ENCODE results near the gene TC2N. TPM values are rescaled to one million over a fixed set of nuclear protein-coding genes. Genes with fewer than 3 reads are reported as not detected.

Gene TC2N
- total and polyA plus RNA-seq, 2 experiments from 2014 or later = 10.0 to 35.0 TPM

- Histone ChIP-seq H3K4me1 (ENCODE audit: insufficient read depth) (no peaks in the 10 kb centered on the region), H3K4me2 (no peak overlapping the region), H3K9me2 (ENCODE audit: insufficient read depth) (peaks cover 9% of the 10 kb centered on the region; the same call in 1 of the 2 replicates), H3K27me3 (ENCODE audit: insufficient read depth) (no peaks in the 10 kb centered on the region), H3K27ac (ENCODE audit: low read depth) (no peak overlapping the region), H4K20me1 (replicated peaks; ENCODE audit: insufficient read depth) (no peaks in the 10 kb centered on the region), H2AFZ (no peak overlapping the region), H3K36me3 (ENCODE audit: insufficient read depth) (no peaks in the 10 kb centered on the region), H3K79me2 (replicated peaks; ENCODE audit: insufficient read depth) (no peaks in the 10 kb centered on the region), H3K4me3 (no peak overlapping the region), H3F3A (replicated peaks; ENCODE audit: low read depth) (no peaks in the 10 kb centered on the region)
- ATAC-seq (no peak), DNase-seq (ENCODE audit: low spot score) (no peak)
- TF ChIP-seq STAT1 (IDR thresholded peaks at IDR 0.05; ENCODE audit: unreplicated experiment) = no peak
- TF ChIP-seq ZNF114 (CRISPR knock-in tag; IDR thresholded peaks at IDR 0.05) = no peak
- no peak for TF ChIP-seq POLR2AphosphoS5 (IDR thresholded peaks at IDR 0.05; ENCODE audit: low read depth)
- TF ChIP-seq ETS1 (IDR thresholded peaks at IDR 0.05) = no peak
- no peak for TF ChIP-seq EZH2phosphoT487 (IDR thresholded peaks at IDR 0.05; ENCODE audit: unreplicated experiment)
- no peak for TF ChIP-seq REST (IDR thresholded peaks at IDR 0.05; ENCODE audit: unreplicated experiment)
- no peak for TF ChIP-seq JUNB (IDR thresholded peaks at IDR 0.05; ENCODE audit: unreplicated experiment)
- no peak for TF ChIP-seq NANOG (IDR thresholded peaks at IDR 0.05; ENCODE audit: borderline replicate concordance)
- TF ChIP-seq CTCF (conservative IDR thresholded peaks at IDR 0.05; ENCODE audit: low read depth in 2 of 2) = no peak
- no peak for TF ChIP-seq ZNF462 (CRISPR knock-in tag; IDR thresholded peaks at IDR 0.05)
- TF ChIP-seq EZH2 (IDR thresholded peaks at IDR 0.05; ENCODE audit: low read depth, unreplicated experiment) = no peak
- no peak for TF ChIP-seq CREB1 (CRISPR knock-in tag; IDR thresholded peaks at IDR 0.05; ENCODE audit: low read depth)
- no peak for TF ChIP-seq ZNF331 (CRISPR knock-in tag; IDR thresholded peaks at IDR 0.05; ENCODE audit: low read depth)
- no peaks in the 10 kb centered on the region for H3K4me1 Mint-ChIP-seq
- H3K27ac Mint-ChIP-seq = no peak overlapping the region
- H3K4me3 Mint-ChIP-seq = no peak overlapping the region
- H3K9me3 Mint-ChIP-seq = no peaks in the 10 kb centered on the region
- H3K36me3 Mint-ChIP-seq (ENCODE audit: low read depth) = no peaks in the 10 kb centered on the region
- H3K27me3 Mint-ChIP-seq (ENCODE audit: insufficient read depth, low read depth, poor library complexity) = no peaks in the 10 kb centered on the region
These were observed 35.7 kb upstream of the TC2N start for GRCh38 chr14:91903070-91903469.

All from GM23338 (cell line).